ENCODE results near the gene G3BP2.
A peak's percentile ranks its signal among the peaks of the same experiment; 100 is the strongest.
"Not testable (repeated sequence)": the region's sequence is repeated elsewhere in the genome, so short reads cannot be mapped to it uniquely, and the experiment has no call there.

The G3BP2 gene

GRCh38 chr4:75673027-75673958, at the start of gene G3BP2:
Gene G3BP2 (minus strand): TSS chr4:75673411. CDS start chr4:75662025, 11,386 bp downstream.
- DNase-seq (ENCODE audit: low spot score): peak; percentile 98

- no peak for DNase-seq (ENCODE audit: low spot score)
These were observed 49.2 kb upstream of the G3BP2 start for GRCh38 chr4:75722417-75722816.

DNA sequence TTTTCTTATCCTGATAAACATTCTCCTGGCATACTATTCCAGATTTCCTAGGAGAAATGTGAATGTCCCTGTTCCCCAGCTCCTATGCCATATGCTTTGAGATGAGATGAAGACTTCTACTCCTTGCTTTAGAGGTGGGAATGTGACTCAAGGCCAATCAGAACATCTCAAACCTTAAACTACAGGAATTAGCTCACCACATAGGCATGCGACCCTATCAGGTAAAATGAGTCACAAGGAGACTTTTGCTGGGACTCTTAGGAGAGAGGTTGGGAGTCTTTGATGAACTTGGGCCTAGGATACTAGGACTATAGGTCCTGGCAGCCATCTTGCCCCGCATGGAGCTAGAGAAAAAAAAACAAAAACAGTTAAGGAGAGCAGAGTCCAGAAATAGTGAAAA, 45.3 kb upstream of the G3BP2 start:
- no peak for DNase-seq (ENCODE audit: low spot score)

GRCh38 chr4:75717408-75717807, 44.2 kb upstream of the G3BP2 start:
- DNase-seq (ENCODE audit: low spot score): no peak

DNA sequence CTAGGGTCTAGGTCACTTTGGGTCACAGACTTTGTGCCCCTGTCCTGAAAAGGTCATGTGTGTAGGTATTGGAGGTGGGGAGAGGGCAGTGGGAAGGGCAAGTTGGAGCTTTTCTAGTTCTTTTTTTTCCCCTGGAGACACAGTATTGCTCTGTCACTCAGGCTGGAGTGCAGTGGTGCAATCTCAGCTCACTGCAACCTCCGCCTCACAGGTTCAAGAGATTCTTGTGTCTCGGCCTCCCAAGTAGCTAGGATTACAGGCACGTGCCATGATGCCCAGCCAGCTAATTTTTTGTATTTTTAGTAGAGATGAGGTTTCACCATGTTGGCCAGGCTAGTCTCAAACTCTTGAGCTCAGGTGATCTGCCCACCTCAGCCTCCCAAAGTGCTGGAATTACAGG, 42.8 kb upstream of the G3BP2 start:
- not testable (repeated sequence) for DNase-seq (ENCODE audit: low spot score)

GRCh38 chr4:75715105-75715799, 42.0 kb upstream of the G3BP2 start:
- no peak for DNase-seq (ENCODE audit: low spot score)

DNA sequence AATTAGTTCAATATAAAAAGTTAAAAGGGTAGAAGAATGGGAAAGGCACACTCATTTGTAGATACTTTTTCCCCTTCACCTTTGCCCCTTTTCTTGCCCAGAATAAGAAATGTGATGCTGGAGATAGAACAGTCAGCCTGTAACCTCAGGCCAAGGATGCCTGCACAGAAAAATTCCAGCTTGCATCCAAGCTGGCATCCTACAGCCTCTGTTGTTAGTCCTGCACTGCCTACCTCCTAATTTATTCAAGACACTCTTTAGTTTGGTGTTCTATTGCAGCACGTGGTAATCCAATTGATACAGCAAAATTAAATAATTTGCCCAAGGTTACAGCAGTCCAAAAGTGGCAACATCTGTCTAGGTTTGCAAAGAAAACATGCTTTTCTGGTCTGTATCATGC, 41.5 kb upstream of the G3BP2 start:
- no peak for DNase-seq (ENCODE audit: low spot score)

GRCh38 chr4:75714011-75714410, 40.8 kb upstream of the G3BP2 start:
- DNase-seq (ENCODE audit: low spot score): no peak

DNA sequence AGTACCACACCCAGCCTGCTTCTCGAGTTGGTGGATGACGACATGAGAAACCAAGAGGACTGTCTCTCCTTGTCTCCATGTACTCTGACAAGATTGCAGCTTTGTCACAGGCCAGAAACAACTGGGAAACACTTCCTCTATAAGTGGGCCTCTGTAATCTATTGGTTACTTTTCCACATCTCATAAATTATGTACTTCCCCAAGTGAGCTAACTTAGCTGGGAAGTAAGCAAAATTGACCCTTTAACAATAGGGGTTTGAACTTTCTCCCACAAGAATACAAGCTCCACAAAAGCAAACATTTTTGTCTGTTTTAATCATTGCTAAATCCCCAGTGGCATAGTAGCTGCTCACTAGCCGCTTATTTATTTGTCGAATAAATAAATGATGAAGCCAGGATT, 37.0 kb upstream of the G3BP2 start:
- no peak for DNase-seq (ENCODE audit: low spot score)

GRCh38 chr4:75708218-75708691, 35.0 kb upstream of the G3BP2 start:
- DNase-seq (ENCODE audit: low spot score): no peak

- no peak for DNase-seq (ENCODE audit: low spot score)
These were observed 32.2 kb upstream of the G3BP2 start for GRCh38 chr4:75705198-75705977.

- DNase-seq (ENCODE audit: low spot score): no peak
These were observed 29.8 kb upstream of the G3BP2 start for GRCh38 chr4:75702919-75703411.

DNA sequence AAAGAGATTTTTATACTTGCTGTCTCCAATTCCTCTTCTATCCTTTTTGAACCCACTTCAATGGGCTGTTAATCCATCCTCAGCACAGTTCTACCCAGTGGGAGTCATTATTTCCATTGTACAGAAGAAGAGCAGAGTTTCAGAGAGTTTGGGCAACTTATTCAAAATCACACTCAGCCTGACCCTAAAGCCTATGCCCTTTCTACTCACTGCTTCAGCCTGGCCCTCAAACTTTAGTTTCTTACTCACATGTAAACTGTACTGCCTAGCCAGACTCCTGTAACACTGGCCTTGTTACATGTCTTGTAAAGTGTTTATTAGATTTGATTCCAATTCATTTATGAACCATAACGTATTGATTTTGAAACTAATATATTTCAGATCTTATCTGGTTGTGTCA, 26.1 kb upstream of the G3BP2 start:
- no peak for DNase-seq (ENCODE audit: low spot score)

GRCh38 chr4:75698963-75699228, 25.7 kb upstream of the G3BP2 start:
- no peak for DNase-seq (ENCODE audit: low spot score)

GRCh38 chr4:75698162-75698962, 25.2 kb upstream of the G3BP2 start:
- DNase-seq (ENCODE audit: low spot score): no peak

GRCh38 chr4:75696581-75696980, 23.4 kb upstream of the G3BP2 start:
- no peak for DNase-seq (ENCODE audit: low spot score)

DNA sequence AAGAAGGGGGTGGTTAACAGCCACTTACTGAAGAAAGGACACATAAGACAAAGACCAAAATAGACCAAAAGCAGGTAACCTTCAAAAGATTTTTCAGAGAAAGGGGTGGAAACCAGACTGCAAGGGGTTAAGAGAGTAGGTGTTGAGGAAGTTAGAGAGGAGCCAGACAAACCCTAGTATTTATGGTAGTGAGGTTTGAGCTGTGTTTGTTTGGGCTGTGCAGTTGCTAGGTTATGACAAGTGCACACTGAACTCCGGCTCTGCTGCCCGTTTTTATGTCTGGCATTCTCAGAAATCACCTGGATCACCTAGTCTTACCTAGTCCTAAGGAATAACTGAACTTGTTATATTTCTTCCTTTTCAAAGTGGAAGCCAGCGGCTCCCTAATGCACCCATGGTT, 22.9 kb upstream of the G3BP2 start:
- DNase-seq (ENCODE audit: low spot score): no peak

- not testable (repeated sequence) for DNase-seq (ENCODE audit: low spot score)
These were observed 18.9 kb upstream of the G3BP2 start for GRCh38 chr4:75692066-75692465.

DNA sequence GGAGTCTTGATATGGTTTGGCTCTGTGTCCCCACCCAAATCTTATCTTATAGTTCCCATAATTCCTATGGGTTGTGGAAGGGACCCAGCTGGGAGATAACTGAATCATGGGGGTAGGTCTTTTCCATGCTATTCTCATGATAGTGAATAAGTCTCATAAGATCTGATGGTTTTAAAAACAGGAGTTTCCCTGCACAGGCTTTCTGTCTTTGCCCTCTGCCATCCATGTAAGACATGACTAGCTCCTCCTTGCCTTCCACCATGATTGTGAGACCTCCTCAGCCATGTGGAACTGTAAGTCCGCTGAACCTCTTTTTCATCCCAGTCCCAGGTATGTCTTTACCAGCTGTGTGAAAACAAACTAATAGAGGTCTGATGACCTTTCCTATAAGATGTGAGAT, 13.9 kb upstream of the G3BP2 start:
- not testable (repeated sequence) for DNase-seq (ENCODE audit: low spot score)

DNA sequence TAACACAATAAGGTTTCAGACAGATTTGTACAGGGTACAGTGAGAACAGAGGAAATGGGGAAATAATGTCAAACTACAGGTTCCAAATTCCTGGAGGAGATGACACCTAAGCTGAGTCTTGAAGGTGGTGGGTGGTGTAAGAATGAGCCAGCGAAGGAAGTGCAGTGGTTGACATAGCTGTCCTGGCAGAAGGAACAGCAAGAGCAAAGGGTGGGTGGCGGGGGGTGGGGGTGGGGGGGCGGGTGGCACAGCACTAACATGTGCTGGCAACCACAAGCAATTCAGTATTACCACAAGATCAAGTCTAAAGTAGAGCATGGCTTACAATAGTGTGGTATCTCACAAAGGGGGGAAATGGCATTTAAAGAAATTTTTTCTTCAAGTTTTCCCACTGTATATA, 13.1 kb upstream of the G3BP2 start:
- DNase-seq (ENCODE audit: low spot score): no peak

- no peak for DNase-seq (ENCODE audit: low spot score)
These were observed 12.5 kb upstream of the G3BP2 start for GRCh38 chr4:75685546-75686189.

Measured in hepatic stellate cell (primary cell).